ENCODE measurements around the gene CLHC1. TPM values are rescaled to one million over a fixed set of nuclear protein-coding genes. Genes with fewer than 3 reads are reported as not detected.

The CLHC1 gene
- total and polyA plus RNA-seq, 2 of the 8 experiments (the other 6 are each of a cell fraction or from before 2014, with no cell fraction given), result 2.6 to 10.8 TPM

- TF ChIP-seq HDAC2 (IDR thresholded peaks at IDR 0.05; ENCODE audit: borderline replicate concordance in 1 of 2, low read depth in 2 of 2, low read length in 2 of 2), result no peak
- no peak for TF ChIP-seq GABPA (IDR thresholded peaks at IDR 0.05; ENCODE audit: borderline replicate concordance, insufficient read depth, low read length)
- TF ChIP-seq KDM4A (IDR thresholded peaks at IDR 0.05; ENCODE audit: low read depth, low read length, severe bottlenecking), result no peak
- TF ChIP-seq BRCA1 (IDR thresholded peaks at IDR 0.05; ENCODE audit: low read depth, low read length), result no peak
- no peak for TF ChIP-seq CHD7 (IDR thresholded peaks at IDR 0.05; ENCODE audit: insufficient replicate concordance, low read length)
- TF ChIP-seq SP2 (IDR thresholded peaks at IDR 0.05; ENCODE audit: low read length), result no peak
- no peak for TF ChIP-seq TAF1 (IDR thresholded peaks at IDR 0.05; ENCODE audit: low read depth, low read length)
- no peak for TF ChIP-seq TAF7 (optimal IDR thresholded peaks at IDR 0.05; ENCODE audit: borderline replicate concordance, low read depth, low read length)
- TF ChIP-seq TEAD4 (IDR thresholded peaks at IDR 0.05; ENCODE audit: low read depth, low read length), result no peak
Observed at GRCh38 chr2:55137024-55137958, 94.8 kb downstream of the CLHC1 start (continued).
